GM12801 (cell line): ENCODE results near the gene VPS37B.

Source experiments
- CTCF ChIP-seq: IDR thresholded peaks from one replicate; pipeline ENCODE4 v1.5.1; 2011; ENCODE audit warnings: control low read depth; ENCODE audit not compliant: insufficient read length; ENCODE audit errors: extremely low read depth

Gene VPS37B, protein sequence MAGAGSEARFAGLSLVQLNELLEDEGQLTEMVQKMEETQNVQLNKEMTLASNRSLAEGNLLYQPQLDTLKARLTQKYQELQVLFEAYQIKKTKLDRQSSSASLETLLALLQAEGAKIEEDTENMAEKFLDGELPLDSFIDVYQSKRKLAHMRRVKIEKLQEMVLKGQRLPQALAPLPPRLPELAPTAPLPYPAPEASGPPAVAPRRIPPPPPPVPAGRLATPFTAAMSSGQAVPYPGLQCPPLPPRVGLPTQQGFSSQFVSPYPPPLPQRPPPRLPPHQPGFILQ

GRCh38 chr12:122895704-122896636 lies at the start of gene VPS37B:
TSS of gene VPS37B (minus strand) at chr12:122896124. CDS start at chr12:122896062, 62 bp downstream.
- no peak for TF ChIP-seq CTCF

DNA sequence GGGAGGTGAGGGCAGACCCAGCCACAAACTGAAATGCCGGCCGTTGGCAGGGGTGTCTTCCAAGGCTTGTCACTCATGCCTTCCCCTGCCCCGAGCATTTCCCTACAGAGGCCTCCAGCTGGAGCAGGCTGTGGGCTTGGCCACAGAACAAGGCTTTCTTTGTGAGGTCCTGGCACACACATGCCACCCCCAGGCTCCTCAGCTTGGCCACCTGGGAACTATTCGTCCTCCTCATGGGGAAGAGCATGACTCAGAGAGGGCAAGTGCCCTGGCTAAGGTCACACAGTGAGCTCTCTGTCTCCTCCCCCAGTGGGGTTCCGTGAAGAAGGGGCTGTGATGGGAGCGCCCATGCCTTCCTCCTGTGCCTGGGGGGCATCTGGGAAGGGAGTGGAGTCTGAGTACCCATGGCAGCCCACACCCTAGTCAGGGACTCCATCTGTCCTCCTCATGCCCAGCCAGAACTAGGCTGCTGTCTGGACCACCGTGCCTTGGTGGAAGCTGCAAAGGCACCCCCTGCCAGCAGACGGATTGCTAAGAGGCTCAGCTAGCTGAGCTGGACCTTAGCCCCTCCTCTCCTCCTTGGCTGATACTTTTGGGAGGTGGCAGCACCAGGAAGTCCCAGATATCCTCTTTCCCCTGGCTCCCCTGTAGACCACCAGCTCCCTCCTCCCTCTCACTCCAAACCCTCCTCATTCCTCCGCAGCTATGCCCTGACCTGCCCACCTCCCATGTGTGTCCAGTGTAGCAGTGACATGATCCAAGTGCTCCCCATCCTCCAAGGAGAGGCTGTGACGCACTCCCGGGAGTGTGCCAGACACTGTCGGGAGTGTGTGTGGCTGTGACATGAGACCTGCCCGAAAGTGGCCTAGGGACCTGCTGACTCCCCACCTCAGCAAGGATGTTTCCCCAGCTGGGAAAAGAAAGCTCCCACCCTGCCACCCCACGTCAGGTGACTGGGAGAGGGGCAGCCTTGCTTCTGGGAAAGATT lies 49.0 kb upstream of the VPS37B start:
- TF ChIP-seq CTCF: no peak

DNA sequence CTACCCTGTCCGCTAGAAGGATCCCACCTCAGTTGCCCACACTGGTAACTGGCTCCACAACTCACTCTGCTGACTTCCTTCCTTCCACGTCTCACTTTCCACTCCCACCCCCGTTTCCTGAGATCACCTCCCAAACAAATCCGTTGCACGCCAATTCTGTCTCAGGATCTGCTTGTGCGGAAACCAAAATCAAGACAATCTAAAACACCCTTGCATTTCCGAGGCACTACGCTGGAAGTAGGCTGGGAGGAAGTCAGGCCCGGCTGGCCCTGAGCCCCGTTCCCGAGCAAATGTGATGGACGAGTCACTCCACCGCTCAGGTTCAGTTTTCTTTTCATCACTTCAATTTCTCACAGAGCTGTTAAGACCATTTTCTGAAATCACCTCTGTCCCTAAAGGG lies 47.3 kb upstream of the VPS37B start:
- TF ChIP-seq CTCF: no peak

- TF ChIP-seq CTCF: no peak
Measured at GRCh38 chr12:122942637-122943036, 46.7 kb upstream of the VPS37B start.

DNA sequence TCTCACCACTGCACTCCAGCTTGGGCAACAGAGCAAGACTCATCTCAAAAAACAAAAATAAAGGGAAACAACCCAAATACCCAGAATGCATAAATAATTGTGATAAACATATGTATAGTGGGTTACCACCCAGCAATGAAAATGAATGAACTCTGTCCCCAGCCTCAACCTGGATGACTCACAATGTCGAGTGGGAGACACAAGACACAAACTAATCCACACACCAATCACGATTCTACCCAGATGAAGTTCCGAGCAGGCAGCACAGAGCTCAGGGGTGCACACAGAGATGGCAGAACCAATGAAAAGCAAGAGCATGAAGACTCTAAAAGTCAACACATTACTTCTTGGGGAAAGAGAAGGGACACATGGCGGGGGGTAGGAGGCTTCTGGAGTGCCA lies 43.2 kb upstream of the VPS37B start:
- no peak for TF ChIP-seq CTCF

- TF ChIP-seq CTCF: no peak
Measured at GRCh38 chr12:122937622-122938091, 41.7 kb upstream of the VPS37B start.
